ENCODE results near the gene SLC15A1.

SLC15A1 gene

DNA sequence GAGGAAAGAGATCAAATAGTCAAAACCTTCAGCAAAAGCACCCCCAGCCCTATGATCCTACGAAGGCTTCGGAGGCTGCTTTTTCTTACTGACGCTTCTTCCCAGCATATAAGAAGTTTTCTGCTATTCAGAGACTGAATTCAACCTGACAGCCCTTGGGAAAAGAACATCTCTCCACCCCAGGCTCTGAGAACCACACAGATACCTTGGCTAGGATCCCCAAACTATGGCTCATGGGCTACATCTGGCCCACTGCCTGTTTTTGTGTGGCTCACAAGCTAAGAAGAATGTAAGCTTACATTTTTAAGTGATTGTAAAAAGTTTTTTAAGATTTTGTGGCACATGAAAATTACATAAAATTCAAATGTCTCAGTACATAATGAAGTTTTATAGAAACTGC, 3.0 kb downstream of the SLC15A1 start:
- DNase-seq, result no peak

DNA sequence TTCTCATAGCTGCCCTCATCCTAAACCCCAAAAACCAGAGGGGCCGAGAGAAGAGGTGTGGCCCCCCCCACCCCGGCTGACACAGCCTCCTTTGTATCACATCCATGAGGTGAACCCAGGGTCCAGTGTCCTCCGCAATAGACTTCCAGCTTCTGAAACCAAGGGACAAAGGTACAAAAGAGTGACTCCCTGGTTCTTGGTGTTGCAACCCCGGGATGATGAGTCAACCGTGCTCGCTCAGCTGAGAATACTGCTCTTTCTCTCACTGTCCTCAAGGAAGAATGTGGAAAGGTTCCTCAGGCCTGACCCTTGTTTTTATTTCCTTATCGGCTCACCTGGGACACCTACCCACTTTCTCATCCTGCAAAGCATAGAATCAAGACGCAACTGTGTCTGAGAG, 5.5 kb downstream of the SLC15A1 start:
- no peak for DNase-seq

DNA sequence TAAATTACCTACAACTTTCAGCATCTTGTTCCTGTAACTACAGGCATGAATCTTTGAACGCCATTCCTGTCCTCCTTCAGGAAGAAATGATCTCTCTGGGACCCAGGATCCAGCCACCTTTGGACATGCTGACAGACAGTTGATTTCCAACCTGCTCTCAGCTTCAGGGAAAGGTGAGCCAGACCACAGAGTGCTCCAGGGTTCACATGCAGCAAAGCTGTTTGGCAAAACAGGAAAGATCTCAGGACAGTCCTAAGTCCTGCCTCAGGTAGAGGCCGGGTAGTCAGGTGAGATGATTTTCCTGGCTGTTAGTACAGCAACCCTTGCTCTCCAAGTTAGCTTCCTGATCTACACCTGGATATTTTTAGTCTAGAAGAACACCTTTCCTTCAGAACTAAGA, 9.1 kb downstream of the SLC15A1 start:
- no peak for DNase-seq

DNA sequence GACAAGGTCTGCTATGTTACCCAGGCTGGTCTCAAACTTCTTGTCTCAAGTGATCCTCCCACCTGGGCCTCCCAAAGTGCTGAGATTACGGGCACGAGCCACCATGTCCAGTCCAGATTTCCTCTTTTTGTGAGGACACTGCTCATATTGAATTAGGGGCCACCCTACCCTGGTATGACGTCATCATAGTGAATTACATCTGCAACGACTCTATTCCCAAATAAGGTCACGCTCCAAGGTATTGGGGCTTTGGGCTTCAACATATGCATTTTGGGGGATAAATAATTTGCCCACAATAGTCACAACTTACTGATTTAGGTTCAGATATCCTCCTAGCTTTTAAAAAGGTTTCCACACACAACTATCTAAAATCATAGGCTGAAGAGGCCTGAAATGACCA, 9.5 kb downstream of the SLC15A1 start:
- DNase-seq, result no peak

DNA sequence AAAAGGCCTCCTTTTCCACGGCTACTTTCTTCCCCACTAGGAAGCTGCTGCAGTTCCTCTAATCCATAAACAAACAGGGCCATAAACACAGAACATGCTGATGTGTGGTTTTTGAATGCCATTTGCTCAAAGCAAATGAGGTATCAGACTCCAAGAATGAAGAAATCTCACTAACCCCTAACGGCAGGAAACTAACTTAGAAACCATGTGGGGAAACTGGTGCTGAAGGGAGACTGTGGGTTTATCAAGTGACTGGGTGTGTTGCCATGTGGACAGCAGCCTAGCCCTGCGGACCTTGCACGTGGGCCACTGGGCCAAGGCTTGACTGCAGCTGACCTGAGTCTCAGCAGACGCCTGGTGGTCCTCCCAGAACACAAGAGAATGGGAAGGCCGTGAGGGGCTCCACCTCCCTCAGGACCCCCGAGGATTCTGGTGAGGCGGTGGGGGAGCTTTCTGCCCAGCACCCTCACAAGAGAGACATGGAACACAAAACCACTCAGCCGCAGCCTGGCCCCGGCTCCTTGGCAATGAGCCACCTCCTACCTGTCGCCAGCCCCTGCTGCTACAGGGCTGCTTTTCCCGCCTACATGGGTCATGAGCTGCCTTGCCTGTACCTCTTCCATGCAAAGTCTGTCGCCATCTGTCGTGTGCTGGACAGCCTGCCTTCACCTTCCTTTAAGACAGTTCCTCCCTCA, 10.6 kb downstream of the SLC15A1 start:
- no peak for DNase-seq

DNA sequence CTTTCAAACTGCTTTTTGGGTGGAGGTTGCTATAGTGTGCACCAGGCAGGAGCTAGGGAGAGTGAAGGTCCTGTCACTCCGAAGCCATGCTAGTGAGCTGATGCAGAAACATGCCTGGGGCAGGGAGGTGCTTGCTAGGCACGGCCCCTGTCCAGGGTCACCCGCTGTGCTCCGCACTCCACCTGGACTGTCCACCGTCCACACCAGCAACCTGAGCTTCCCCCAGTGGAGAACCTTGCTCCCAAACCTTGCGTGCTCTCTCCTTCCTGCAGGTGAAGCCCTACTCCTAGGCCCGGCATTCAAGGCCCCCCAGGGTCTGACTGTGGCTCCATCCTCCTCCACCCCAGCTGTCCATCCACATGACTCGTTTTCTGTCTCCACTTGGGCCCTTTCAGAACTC, 12.3 kb downstream of the SLC15A1 start:
- no peak for DNase-seq

DNA sequence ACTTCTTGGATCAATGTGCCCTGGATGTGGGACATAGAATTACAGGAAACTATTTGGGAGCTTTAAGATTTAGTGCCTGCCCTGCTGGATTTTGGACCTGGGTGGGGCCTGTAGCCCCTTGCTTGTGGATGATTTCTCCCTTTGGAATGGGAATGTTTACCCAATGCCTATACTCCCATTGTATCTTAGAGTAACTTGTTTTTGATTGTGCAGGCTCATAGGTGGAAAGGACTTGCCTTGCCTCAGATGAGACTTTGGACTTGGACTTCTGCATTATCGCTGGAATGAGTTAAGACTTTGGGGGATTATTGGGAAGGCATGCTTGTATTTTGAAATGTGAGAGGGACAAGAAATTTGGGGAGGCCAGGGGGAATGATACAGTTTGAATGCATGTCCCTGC, 13.5 kb downstream of the SLC15A1 start:
- DNase-seq, result no peak

DNA sequence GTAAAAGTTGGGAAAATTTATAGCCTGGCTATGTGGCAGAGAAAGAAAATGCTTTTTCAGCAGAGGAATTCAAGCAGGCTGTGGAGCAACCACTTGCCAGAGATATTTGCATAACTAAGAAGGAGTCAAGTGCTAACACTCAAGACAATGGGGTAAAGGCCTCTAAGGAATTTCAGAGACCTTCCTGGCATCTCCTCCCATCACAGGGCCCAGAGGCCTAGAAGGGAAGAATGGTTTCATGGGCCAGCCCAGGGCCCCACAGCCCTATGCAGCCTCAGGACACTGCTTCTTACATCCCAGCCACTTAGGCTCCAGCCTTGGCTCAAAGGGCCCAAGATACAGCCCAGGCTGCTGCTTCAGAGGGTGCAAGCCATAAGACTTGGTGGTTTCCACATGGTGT, 14.3 kb downstream of the SLC15A1 start:
- no peak for DNase-seq

DNA sequence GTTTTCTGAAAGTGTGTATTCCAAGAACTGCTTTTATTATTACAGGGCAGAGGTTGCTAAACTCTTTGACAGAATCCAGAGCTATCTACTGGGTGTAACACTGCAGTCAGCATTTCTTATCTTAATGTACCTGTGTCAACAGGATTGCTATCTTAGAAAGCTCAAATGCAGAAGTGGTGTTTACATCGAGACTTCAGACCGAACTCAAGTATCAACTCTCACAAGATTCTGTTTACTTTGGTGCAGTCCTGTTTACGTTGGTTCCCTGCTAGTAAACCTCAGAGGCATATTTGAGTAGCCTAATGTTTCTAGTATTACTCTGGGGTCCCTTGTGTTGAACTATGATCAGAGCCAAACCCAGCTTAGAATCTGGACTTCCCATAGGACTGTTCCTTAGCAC, 20.5 kb downstream of the SLC15A1 start:
- no peak for DNase-seq

DNA sequence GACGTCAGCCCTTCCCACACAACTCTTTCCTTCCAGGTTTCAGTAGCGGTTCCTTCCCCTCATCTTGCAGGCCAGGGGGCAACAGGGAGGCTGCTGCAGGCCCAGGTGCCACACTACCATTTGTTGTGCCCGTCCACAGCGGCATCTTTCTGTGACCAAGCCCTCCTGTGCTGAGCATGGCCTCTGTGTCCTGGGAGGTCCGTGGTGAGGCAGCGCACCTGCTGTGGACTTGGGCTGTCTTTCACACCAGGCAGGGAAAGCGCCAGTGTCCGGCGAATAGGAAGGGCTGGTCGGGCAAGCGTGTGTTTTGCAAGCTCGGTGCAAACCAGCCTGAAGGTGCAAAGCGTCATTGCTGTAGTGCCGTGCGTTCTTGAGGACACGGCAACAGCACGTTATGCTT, 21.4 kb downstream of the SLC15A1 start:
- no peak for DNase-seq

DNA sequence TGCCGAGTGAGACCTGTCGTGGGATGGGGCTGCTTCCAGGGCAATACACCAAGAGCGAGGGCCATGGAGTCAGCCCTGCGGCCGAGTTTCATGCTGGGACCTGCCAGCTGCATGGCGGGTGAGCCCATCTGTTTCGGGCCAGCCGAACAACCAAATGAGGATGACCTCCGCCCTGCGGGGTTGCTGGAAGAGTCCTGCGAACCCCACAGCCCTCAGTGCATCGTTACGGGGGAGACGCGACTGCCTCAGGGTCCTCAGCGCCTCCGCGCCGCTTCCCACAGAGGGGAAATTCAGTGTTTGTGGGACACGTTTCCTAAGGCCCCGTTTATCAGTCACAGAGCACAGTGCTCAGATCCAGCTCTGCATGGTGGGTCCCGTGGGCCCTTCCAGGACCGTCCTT, 22.0 kb downstream of the SLC15A1 start:
- no peak for DNase-seq

DNA sequence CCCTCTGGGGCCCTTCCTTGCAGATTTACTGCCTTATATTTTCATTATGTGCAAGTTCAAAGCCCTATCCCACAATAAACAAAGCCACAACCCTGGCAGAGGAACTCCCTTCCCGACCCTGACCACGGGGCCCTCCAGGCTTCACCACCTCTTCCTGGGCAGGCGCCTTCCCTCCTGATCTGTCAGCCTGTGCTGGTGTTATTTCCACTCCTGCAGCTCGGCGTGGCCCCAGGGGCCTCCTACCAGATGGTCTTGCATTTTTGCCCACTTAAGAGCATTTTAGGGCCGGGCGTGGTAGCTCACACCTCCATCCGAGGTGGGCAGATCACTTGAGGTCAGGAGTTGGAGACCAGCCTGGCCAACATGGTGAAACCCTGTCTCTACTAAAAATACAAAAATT, 22.8 kb downstream of the SLC15A1 start:
- DNase-seq, result no peak

DNA sequence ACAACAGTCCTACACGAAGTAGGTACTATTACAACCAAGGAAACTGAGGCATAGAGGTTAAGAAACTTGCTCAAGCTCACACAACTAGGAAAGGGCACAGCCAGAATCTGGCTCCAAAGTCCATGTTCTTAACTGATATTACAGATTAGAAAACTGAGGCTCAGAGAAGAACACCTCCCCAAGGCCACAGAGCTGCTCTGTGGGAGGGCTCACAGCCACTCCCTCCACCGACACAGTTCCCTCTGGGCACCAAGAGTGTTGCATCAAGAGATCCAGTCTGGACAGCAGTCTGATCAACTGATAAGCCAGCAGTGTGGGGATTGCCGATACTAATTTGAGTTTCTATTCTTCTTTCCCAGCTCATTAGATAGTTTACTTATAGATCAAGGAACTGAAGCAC, 29.5 kb downstream of the SLC15A1 start:
- no peak for DNase-seq

DNA sequence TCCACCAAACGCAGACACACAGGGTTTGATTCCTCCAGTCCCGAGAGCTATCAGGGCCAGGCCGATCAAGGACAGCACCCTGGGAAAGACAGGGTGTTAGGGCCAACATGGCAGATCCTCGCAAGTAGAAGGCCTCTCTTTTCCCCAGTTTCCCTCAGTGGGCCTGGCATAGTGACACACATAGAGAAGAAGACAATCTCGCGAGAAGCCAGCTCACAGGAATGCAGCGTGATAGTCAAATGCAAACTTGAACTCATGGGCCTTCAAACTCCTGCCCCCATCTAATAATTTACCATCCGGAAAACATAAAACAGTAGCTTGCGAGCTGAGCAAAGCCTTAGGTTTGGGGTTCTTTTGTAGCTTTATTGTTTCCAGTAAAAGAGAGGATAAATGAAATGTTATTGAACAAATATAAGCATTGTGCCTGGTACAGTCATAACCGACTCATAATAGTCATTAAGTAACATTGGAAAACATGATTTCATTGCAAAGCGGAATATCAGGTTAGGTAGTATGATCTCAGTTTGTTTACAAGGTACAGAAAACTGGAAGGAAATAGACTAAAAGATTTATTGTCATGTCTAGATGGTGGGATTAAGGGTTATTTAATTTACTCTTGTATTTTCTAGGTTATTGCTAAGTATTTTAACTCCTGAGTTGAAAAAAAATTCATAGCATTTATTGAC, 30.5 kb downstream of the SLC15A1 start:
- no peak for DNase-seq

DNA sequence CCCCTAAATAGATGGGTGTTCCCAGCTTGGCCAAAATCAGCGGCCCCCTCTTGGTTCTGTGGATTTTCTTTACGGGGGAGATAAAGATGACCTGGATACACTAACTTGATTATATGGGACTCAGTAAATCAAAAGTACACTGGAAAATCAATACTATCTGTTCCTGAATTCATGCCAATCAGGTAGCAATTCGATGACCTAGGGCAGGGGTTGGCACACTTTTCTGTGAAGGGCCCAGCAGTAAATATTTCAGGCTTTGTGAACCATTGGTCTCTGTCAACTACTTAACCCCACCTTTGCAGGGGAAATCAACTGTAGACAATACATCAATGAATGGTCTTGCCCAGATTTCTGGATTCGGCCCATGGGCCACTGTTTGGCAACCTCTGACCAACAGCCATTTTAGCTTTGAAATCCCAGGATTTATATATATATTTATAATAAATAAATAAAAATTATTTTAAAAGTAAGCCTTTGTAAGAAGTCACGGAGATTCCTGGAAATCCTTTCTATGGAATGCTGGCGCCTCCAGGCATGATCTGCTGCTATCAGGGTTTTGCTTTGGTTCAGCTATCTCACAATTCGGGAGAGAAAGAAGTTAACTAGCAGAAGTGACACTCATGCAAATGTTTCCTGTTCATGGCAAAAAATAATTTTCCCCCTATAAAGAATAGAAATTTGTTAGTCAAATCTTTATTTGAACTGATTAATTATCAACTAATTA, 32.8 kb downstream of the SLC15A1 start:
- DNase-seq, result peak; percentile 2

DNA sequence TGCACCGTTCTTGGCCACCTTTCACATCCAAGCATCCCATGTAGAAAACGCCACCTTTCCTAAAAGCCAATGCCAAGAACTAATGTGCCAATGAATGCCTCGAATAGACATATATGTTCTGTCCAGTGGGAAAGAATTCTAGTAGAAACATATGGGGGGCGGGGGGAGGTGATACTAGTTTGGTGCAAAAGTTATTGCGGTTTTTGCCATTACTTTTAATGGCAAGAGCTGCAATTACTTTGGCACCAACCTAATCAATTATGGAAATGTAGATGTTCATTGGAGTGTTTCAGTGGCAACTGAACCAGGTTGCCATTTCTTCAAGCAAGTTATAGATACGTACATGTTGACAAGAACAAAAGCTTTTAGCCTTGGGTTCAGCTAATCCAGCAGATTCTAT, 34.6 kb downstream of the SLC15A1 start:
- no peak for DNase-seq

DNA sequence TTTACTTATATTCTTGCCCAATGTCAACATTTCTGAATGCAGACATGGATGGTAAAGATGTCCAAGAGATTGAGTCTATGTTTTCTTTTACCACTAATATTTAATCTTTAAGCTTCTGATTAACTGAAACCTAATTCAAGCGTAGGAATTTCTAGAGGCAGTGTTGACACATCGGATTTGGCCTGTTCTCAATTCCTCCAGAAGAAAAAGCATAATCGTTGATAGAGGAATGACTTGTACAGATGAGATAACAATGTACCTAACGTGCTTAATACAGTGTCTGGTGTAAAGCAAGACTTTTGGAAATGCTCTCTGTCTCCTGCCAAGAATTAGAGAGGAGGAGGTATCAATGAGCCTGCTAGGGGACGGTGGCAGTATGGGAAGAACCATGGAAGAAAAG, 35.2 kb downstream of the SLC15A1 start:
- DNase-seq, result no peak

DNA sequence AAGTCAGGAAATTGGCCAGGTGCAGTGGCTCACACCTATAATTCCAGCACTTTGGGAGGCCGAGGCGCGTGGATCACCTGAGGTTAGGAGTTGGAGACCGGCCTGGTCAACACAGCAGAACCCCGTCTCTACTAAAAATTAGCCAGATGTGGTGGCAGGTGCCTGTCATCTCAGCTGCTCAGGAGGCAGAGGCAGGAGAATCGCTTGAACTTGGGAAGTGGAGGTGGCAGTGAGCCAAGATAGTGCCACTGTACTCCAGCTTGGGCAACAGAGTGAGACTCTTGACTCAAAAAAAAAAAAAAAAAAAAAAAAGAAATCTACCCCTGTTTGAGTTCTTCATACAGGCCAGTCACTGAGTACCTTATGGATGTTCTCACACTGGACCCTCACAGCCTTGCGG, 42.0 kb downstream of the SLC15A1 start:
- no peak for DNase-seq

DNA sequence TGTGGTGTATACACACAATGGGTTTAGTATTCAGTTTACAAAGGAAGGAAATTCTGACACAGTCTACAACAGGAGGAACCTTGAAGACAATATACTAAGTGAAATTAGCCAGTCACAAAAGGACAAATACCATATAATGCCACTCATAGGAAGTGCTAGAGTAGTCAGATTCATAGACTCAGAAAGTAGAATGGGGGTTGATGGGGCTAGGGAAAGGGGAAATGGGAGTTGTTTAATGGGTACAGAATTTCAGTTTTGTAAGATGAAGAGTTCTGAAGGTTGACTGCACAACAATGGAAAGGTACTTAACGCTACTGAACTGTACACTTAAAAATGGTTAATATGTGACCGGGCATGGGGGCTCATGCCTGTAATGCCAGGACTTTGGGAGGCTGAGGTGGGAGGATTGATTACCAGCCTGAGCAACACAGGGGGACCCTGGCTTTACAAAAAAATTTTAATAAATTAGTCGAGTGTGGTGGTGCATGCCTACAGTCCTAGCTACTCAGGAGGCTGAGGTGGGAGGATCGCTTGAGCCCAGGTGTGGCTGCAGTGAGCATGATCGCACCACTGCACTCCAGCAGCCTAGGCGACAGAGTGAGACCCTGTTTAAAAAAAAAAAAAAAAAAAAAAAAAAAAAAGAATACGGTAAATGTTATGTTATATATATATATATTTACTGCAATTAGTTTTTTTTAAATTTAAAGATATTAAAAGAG, 45.0 kb downstream of the SLC15A1 start:
- DNase-seq, result no peak

DNA sequence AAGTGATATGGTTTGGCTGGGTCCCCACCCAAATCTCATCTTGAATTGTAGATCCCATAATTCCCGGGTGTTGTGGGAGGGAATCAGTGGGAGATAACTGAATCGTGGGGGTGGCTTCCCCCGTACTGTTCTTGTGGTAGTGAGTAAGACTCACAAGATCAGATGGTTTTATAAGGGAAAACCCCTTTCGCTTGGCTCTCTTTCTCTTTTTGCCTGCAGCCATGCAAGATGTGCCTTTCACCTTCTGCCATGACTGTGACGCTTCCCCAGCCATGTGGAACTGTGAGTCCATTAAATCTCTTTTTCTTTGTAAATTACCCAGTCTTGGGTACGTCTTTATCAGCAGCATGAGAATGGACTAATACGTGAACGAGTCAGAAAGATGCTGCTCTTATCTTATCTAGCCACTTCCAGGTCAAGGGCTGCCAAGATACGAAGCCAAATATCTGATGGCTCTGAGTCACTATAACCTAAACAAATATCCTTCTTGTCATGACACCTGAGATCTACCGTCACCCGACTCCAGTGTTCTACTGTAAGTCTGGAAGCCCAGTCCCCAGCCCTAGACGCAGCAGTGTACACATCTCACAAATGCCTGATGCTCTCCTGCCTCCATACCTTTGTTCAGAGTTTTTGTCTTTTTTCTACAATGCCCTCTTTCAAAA, 45.9 kb downstream of the SLC15A1 start:
- DNase-seq, result no peak

DNA sequence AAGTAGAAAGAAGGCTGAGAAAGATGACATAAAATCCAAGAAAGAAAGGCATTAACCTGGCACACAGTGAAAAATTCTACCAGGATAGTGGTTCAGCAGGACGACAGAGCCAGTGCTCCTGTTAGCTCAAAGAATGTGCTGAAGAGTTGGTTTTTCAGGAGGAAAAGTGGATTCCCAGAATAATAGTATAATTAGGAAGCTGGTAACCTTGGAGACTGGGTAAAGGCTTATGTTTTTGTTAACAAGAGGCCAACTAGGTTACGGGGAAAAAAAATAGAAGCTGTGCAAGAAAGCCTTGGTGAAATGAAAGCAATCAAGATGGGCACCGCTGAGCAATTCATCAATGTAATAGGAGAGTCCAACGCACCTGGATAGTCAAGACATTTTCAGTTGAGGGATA, 54.7 kb downstream of the SLC15A1 start:
- DNase-seq, result peak; percentile 23

DNA sequence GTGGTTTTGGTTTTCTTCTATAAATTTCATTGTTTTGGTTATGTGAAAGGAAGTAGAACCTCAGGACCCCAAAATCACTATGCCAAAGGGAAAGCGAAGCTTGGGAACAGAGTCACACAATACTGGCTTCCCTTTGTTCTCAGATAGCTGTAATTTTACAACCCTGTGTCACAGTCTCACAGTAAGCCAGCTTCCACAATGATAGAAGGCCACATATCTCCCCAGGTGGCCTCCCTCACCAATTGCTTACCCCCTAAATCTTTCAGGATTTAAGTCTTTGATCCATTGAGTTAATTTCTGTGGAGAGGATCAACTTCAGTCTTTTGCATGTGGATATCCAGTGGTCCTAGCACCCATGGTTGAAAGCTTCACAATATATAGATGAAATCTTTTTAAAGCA, 58.7 kb downstream of the SLC15A1 start:
- DNase-seq, result no peak

DNA sequence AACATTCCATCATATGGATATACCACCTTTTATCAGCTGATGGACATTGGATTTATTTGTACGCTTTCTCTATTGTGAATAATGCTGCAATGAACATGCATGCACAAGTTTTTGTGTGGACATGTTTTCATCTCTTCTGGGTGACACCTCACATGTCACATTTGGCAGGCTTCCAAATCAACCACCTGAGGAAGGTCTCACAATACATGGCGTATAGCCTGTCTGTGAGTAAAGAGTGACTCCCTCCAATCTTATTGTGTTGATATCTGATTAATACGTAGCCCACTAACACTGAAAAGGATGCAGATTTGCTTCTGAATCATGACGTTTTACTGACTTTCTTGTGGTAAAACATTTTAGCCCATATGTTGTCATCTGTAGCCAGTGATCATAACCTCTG, 61.1 kb downstream of the SLC15A1 start:
- DNase-seq, result no peak
